HG03045 (cell line): ENCODE measurements around the gene TCP11L2.

Experiments used
- ATAC-seq: cut with Tn5 transposase; IDR thresholded peaks from one replicate; pipeline ENCODE4 v1.9.1; 2021; ENCODE audit warnings: mild to moderate bottlenecking, moderate library complexity; ENCODE audit not compliant: unreplicated experiment

The TCP11L2 gene

GRCh38 chr12:106387848-106388377, 85.4 kb downstream of the TCP11L2 start:
- ATAC-seq: no peak

- ATAC-seq: no peak
These were observed 86.6 kb downstream of the TCP11L2 start for GRCh38 chr12:106389151-106389550.

GRCh38 chr12:106392759-106393158, 90.2 kb downstream of the TCP11L2 start:
- no peak for ATAC-seq
